ENCODE results near the gene ZNF699.
"Not testable (repeated sequence)": the region's sequence is repeated elsewhere in the genome, so short reads cannot be mapped to it uniquely, and the experiment has no call there.

Gene ZNF699

GRCh38 chr19:9309139-9309973 is at the start of gene ZNF699:
Gene ZNF699, minus strand, starts transcription at chr19:9309838. Its CDS starts 4,719 bp downstream, at chr19:9305119.
- Mint-ChIP-seq H3K36me3 (peaks cover 12 to 19% of the 10 kb centered on the region in 2 donors), H3K27ac (peak within 1 kb of the TSS; percentile 96), H3K27me3 (peaks cover 0 to 5% of the 10 kb centered on the region in 2 donors), H3K4me1 (peaks cover 7 to 19% of the 10 kb centered on the region in 2 donors), H3K9me3 (peaks cover 0 to 3% of the 10 kb centered on the region in 2 donors), H3K4me3 (peak within 1 kb of the TSS; percentile 92 to 93)
- ATAC-seq (replicated peaks) (peak; percentile 89 to 91), DNase-seq (peak; percentile 97)

- no peak overlapping the region for H3K4me3 Mint-ChIP-seq
- H3K27me3 Mint-ChIP-seq = no peaks in the 10 kb centered on the region
- no peaks in the 10 kb centered on the region for H3K4me1 Mint-ChIP-seq
- peaks cover 41 to 64% of the 10 kb centered on the region in 2 donors for H3K36me3 Mint-ChIP-seq
- H3K9me3 Mint-ChIP-seq = peaks cover 16 to 22% of the 10 kb centered on the region in 2 donors
- ATAC-seq (replicated peaks) (no peak), DNase-seq (no peak)
- no peak overlapping the region for H3K27ac Mint-ChIP-seq
Measured at GRCh38 chr19:9354651-9355050, 45.0 kb upstream of the ZNF699 start.

GRCh38 chr19:9353011-9353410 is 43.4 kb upstream of the ZNF699 start:
- Mint-ChIP-seq H3K4me3 (no peak overlapping the region), H3K36me3 (peaks cover 45 to 68% of the 10 kb centered on the region in 2 donors), H3K27ac (no peak overlapping the region), H3K4me1 (no peaks in the 10 kb centered on the region), H3K9me3 (peaks cover 19 to 29% of the 10 kb centered on the region in 2 donors), H3K27me3 (no peaks in the 10 kb centered on the region)
- DNase-seq (no peak), ATAC-seq (replicated peaks) (no peak)

GRCh38 chr19:9352505-9352904 is 42.9 kb upstream of the ZNF699 start:
- no peak overlapping the region for H3K27ac Mint-ChIP-seq
- H3K4me3 Mint-ChIP-seq = no peak overlapping the region
- no peaks in the 10 kb centered on the region for H3K4me1 Mint-ChIP-seq
- peaks cover 18 to 26% of the 10 kb centered on the region in 2 donors for H3K9me3 Mint-ChIP-seq
- peaks cover 43 to 66% of the 10 kb centered on the region in 2 donors for H3K36me3 Mint-ChIP-seq
- DNase-seq (no peak), ATAC-seq (replicated peaks) (no peak)
- no peaks in the 10 kb centered on the region for H3K27me3 Mint-ChIP-seq

- no peak overlapping the region for H3K27ac Mint-ChIP-seq
- peaks cover 27 to 28% of the 10 kb centered on the region in 2 donors for H3K9me3 Mint-ChIP-seq
Measured at GRCh38 chr19:9348671-9349070, 39.0 kb upstream of the ZNF699 start.

GRCh38 chr19:9348253-9348652 is 38.6 kb upstream of the ZNF699 start:
- H3K9me3 Mint-ChIP-seq = peaks cover 30 to 31% of the 10 kb centered on the region in 2 donors
- no peak for DNase-seq
- H3K36me3 Mint-ChIP-seq = peaks cover 49 to 68% of the 10 kb centered on the region in 2 donors
- H3K4me3 Mint-ChIP-seq = no peak overlapping the region
- no peaks in the 10 kb centered on the region for H3K27me3 Mint-ChIP-seq
- ATAC-seq (replicated peaks) = no peak
- no peaks in the 10 kb centered on the region for H3K4me1 Mint-ChIP-seq
- no peak overlapping the region for H3K27ac Mint-ChIP-seq

More at GRCh38 chr19:9348671-9349070, 39.0 kb upstream of the ZNF699 start:
- peaks cover 45 to 64% of the 10 kb centered on the region in 2 donors for H3K36me3 Mint-ChIP-seq
- no peaks in the 10 kb centered on the region for H3K27me3 Mint-ChIP-seq
- ATAC-seq (replicated peaks) (no peak), DNase-seq (no peak)
- H3K4me3 Mint-ChIP-seq = no peak overlapping the region
- H3K4me1 Mint-ChIP-seq = no peaks in the 10 kb centered on the region

GRCh38 chr19:9345005-9345404 is 35.4 kb upstream of the ZNF699 start:
- peaks cover 65 to 79% of the 10 kb centered on the region in 2 donors for H3K36me3 Mint-ChIP-seq
- no peaks in the 10 kb centered on the region for H3K4me1 Mint-ChIP-seq
- H3K27ac Mint-ChIP-seq = no peak overlapping the region
- H3K27me3 Mint-ChIP-seq = no peaks in the 10 kb centered on the region
- DNase-seq = no peak
- H3K4me3 Mint-ChIP-seq = no peak overlapping the region
- ATAC-seq (replicated peaks) = no peak
- peaks cover 31 to 34% of the 10 kb centered on the region in 2 donors for H3K9me3 Mint-ChIP-seq

GRCh38 chr19:9342610-9343304 is 33.1 kb upstream of the ZNF699 start:
- Mint-ChIP-seq H3K36me3 (peaks cover 68 to 81% of the 10 kb centered on the region in 2 donors), H3K4me3 (no peak overlapping the region), H3K27me3 (no peaks in the 10 kb centered on the region), H3K4me1 (no peaks in the 10 kb centered on the region), H3K9me3 (peaks cover 32 to 35% of the 10 kb centered on the region in 2 donors), H3K27ac (no peak overlapping the region)
- DNase-seq (no peak), ATAC-seq (replicated peaks) (no peak)

- peaks cover 66 to 70% of the 10 kb centered on the region in 2 donors for H3K36me3 Mint-ChIP-seq
Measured at GRCh38 chr19:9329999-9330398, 20.4 kb upstream of the ZNF699 start.

GRCh38 chr19:9324584-9324962 is 14.9 kb upstream of the ZNF699 start:
- H3K4me1 Mint-ChIP-seq = peaks cover 5 to 14% of the 10 kb centered on the region in 2 donors
- peak overlapping the region; percentile 88 to 96 for H3K4me3 Mint-ChIP-seq
- ATAC-seq (replicated peaks) (peak in 1 of 2 donors; percentile 0), DNase-seq (no peak)
- peak overlapping the region; percentile 99 for H3K27ac Mint-ChIP-seq
- H3K9me3 Mint-ChIP-seq = peaks cover 0 to 15% of the 10 kb centered on the region in 2 donors
- H3K36me3 Mint-ChIP-seq = peaks cover 35 to 45% of the 10 kb centered on the region in 2 donors
- H3K27me3 Mint-ChIP-seq = no peaks in the 10 kb centered on the region

More at GRCh38 chr19:9329999-9330398, 20.4 kb upstream of the ZNF699 start:
- Mint-ChIP-seq H3K4me1 (peaks cover under 1 to 13% of the 10 kb centered on the region in 2 donors), H3K4me3 (no peak overlapping the region), H3K27ac (no peak overlapping the region), H3K9me3 (peaks cover 18 to 27% of the 10 kb centered on the region in 2 donors), H3K27me3 (no peaks in the 10 kb centered on the region)
- ATAC-seq (replicated peaks) (no peak), DNase-seq (no peak)

GRCh38 chr19:9323919-9324583 is 14.4 kb upstream of the ZNF699 start, which contains the start of gene ZNF559:
Gene ZNF559, plus strand, starts transcription at chr19:9324179. Its CDS starts 14,371 bp downstream, at chr19:9338550.
- peaks cover 0 to 12% of the 10 kb centered on the region in 2 donors for H3K9me3 Mint-ChIP-seq
- peaks cover 5 to 14% of the 10 kb centered on the region in 2 donors for H3K4me1 Mint-ChIP-seq

GRCh38 chr19:9323557-9323918 is 13.9 kb upstream of the ZNF699 start:
- H3K27ac Mint-ChIP-seq = peak overlapping the region; percentile 99
- peak overlapping the region; percentile 88 to 96 for H3K4me3 Mint-ChIP-seq
- peaks cover 5 to 14% of the 10 kb centered on the region in 2 donors for H3K4me1 Mint-ChIP-seq
- H3K9me3 Mint-ChIP-seq = peaks cover 0 to 12% of the 10 kb centered on the region in 2 donors
- no peaks in the 10 kb centered on the region for H3K27me3 Mint-ChIP-seq
- DNase-seq (peak; percentile 76), ATAC-seq (replicated peaks) (peak; percentile 70 to 74)
- peaks cover 27 to 38% of the 10 kb centered on the region in 2 donors for H3K36me3 Mint-ChIP-seq

More at GRCh38 chr19:9323919-9324583, 14.4 kb upstream of the ZNF699 start, which contains the start of gene ZNF559:
- ATAC-seq (replicated peaks) (peak; percentile 97), DNase-seq (peak; percentile 95)
- H3K27ac Mint-ChIP-seq = peak within 1 kb of the TSS; percentile 99
- H3K36me3 Mint-ChIP-seq = peaks cover 31 to 42% of the 10 kb centered on the region in 2 donors
- H3K27me3 Mint-ChIP-seq = no peaks in the 10 kb centered on the region
- H3K4me3 Mint-ChIP-seq = peak within 1 kb of the TSS; percentile 88 to 96

- Mint-ChIP-seq H3K36me3 (peaks cover 18 to 27% of the 10 kb centered on the region in 2 donors), H3K4me1 (peaks cover 5 to 14% of the 10 kb centered on the region in 2 donors)
- not testable (repeated sequence) for H3K9me3 Mint-ChIP-seq; ATAC-seq (replicated peaks); H3K27me3 Mint-ChIP-seq; H3K27ac Mint-ChIP-seq; DNase-seq; H3K4me3 Mint-ChIP-seq
Measured at GRCh38 chr19:9322201-9322600, 12.6 kb upstream of the ZNF699 start.

GRCh38 chr19:9321756-9322155 is 12.1 kb upstream of the ZNF699 start:
- Mint-ChIP-seq H3K4me1 (peaks cover 5 to 14% of the 10 kb centered on the region in 2 donors), H3K36me3 (peaks cover 14 to 27% of the 10 kb centered on the region in 2 donors)
- not testable (repeated sequence) for ATAC-seq (replicated peaks); H3K9me3 Mint-ChIP-seq; DNase-seq; H3K27ac Mint-ChIP-seq; H3K4me3 Mint-ChIP-seq; H3K27me3 Mint-ChIP-seq

All from stimulated activated naive B cell treated with anti-CD40 and anti-IgM and Interleukin-4, amounts not matched to agents 10 μg/mL and 1 μg/mL and 100 μg/mL, for 72 hours (primary cell).